ENCODE measurements around the gene DNMT1.

DNMT1 gene

DNA sequence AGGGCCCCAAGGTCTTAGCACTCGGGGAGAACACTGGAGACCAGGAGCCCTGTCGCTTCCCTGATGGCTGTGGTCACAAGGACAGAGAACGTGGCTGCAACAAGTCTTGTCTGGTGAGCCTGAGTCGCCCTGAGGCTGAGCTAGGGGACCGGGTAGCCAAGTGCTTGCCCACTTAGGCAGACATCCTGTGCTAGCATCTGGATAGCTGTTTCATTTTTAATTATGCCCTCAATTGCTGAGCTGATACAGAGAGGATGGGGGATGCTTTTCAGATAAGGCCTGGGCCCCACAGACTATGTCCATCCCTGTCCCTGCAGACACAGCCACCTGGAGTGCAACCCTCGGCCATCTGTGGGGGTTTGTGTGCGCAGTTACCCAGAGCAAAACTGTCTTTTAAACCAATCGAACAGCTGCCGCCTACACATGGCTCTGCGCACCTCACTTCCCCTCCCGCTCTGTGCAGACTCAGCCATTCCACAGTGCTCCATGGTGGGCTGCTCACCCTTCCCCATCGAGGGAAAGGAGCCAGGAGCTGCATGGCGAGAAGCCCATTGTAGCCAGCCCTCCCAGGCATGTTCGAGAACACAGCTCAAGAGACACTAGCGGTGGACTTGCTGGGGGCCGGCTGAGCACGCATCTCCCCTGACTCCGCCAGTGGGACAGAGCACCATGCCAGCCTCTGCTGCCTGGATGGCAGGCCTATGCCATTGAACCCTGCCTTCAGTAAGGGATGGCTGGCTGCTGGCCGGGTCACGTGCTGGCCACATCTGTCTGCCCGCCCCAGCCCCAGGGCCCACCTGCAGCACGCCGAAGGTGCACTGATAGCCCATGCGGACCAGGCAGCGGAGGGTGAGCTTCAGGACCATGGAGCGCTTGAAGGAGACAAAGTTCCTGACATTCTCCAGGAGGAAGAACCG lies 55.6 kb downstream of the DNMT1 start:
- DNase-seq (ENCODE audit: low read depth) = no peak

DNA sequence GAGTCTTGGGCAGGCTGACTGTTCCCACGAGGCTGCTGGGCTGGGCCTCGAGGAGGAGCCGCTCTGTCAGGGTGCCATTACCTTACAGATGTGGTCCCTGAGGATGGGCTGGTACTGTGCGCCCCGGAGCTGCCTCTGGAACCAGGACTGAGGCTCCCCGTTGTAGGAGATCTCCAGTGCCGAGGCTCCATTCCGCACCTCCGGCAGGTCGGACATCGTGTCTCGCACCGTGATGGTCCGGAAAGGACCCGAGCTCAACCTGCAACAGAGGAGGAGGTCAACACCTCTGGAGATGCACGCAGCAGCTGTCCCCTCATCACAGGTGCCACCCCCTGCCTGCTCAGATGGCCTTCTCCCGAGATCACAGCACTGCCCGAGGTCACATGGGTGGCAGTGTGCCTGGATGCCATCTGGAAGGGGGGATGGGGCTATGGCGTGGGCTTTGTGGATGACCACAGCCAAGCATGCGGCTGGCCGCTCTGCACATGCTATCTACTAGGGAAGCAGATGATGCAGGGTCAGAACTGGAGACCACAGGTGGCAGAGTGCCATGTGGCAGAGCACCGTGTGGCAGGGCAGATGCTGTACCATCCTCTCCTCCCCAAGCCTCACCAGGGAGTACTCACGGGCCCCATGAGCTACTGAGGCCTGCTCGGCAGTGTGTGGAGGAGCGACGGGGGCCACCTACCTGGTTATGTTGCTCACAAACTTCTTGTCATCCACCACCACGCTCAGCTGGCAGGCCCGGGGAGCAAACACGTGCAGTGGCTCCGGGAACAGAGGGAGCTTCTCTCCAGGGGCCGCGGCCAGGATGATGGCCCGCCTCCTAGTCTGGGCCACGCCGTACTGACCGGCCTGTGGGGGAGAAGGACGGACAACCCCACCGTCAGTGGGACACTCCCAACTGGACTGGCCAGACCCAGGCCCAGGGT lies 56.7 kb downstream of the DNMT1 start:
- no peak for DNase-seq (ENCODE audit: low read depth)

GRCh38 chr19:10136936-10137335 lies 57.8 kb downstream of the DNMT1 start:
- DNase-seq (ENCODE audit: low read depth) = no peak

DNA sequence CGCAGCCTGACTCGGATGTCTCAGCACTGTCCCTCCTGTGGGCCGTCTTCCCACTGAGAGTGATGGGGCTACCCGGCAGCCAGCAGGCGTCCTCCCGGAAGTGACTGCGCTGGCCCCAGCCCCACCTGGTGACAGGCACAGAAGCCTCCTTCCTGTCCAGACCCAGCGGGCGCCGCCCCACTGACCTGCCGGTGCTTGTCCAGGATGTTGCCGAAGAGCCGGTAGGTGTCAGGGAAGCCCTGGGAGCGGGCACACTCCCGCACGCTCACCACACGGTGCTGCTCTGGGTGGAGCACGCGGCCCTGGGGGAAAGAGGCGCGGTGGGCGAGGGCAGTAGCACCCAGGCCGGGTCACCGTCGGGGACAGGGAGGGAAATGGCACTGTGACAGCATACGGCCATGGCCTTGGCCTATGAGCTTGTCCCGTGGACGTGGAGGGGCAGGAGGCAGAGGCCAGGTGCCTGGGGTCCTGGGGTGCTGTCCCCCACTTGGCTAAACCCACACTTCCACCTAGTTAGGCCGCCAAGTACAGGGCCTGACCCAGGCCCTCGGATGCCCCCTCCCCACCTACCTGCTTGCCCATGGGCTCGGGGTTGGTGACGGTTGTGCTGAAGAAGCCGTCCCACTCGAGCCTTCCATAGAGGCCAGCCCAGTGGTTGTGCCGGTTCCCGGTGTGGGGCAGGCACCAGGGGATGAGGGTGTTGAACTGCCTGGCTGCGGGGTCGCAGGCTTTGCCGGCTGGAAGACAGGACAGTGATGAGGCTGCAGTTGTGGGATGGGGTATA lies 59.0 kb downstream of the DNMT1 start:
- DNase-seq (ENCODE audit: low read depth) = no peak

GRCh38 chr19:10134040-10134439 lies 60.7 kb downstream of the DNMT1 start:
- DNase-seq (ENCODE audit: low read depth) = no peak

DNA sequence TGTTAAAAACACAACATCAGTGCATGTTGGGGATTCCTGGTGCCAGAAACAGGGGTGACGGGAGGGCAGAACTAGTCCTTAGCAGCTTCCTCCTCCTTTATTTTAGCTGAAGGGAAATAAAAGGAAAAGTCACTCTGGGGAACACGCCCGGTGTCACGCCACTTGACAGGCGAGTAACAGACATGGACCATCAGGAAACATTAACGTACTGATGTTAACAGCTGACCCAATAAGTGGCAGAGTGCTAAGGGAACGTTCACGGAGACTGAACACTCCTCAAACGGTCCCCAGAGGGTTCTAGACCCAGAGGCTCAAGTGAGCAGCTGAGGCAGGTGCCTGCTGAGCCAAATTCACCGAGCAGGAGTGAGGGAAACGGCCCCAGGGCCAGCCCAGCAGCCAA lies 61.2 kb downstream of the DNMT1 start:
- DNase-seq (ENCODE audit: low read depth) = no peak

GRCh38 chr19:10132905-10133304 lies 61.8 kb downstream of the DNMT1 start:
- DNase-seq (ENCODE audit: low read depth) = no peak

DNA sequence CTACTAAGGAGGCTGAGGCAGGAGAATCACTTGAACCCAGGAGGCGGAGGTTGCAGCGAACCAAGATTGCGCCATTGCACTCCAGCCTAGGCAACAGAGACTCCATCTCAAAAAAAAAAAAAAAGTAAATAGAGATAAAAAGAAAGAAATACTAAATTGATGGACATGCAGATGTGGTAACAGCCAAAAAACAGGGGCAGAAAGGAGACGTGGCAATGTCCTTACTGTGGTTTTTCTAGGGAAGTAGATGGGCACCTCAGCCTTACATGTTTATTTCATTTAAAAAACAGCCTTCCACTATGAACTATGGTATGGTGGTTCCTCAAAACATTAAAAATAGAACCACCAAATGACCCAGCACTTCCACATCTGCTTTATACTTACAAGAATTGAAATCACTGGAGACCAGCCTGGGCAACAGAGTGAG lies 68.5 kb downstream of the DNMT1 start:
- no peak for DNase-seq (ENCODE audit: low read depth)

- DNase-seq (ENCODE audit: low read depth) = no peak
Observed at GRCh38 chr19:10124429-10124828, 70.3 kb downstream of the DNMT1 start.

- no peak for DNase-seq (ENCODE audit: low read depth)
Observed at GRCh38 chr19:10122045-10122444, 72.7 kb downstream of the DNMT1 start.

GRCh38 chr19:10120538-10121189 lies 74.1 kb downstream of the DNMT1 start:
- no peak for DNase-seq (ENCODE audit: low read depth)

- DNase-seq (ENCODE audit: low read depth) = no peak
Observed at GRCh38 chr19:10118960-10119359, 75.8 kb downstream of the DNMT1 start.

DNA sequence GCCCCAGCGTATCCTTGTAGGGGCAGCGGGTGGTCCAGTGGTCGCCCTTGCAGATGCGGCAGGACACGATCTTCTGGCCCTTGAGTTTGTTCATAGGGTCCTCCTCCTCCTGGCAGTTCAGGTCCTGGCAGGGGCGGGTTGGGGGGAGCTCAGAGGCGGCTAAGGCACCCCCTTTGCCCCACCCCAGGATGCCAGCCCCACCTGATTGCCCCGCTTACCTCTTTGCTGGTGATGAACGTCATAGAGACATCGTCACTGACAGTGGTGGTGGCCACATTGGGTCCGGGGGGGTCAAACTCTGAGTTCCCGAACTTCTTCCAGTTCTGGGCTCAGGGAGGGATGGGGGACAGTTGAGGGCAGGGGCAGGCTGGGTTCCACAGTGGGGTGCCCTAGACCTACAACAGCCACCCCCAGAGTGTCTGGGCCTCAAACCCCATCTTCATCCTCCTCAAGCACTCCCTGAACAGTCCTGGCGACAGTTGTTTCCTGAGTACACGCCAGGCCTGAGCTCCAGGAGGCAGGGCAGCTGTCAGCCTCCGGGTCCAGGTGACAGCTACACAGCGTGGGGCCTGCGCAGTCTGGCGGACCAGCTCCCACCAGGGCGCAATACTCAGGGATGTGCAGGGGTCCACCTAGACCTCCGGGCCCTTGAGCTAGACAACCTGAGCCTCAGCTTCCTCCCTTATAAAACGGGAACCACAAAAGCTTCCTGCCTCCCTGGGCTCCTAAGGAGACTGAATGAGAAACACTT lies 77.7 kb downstream of the DNMT1 start:
- DNase-seq (ENCODE audit: low read depth) = no peak

DNA sequence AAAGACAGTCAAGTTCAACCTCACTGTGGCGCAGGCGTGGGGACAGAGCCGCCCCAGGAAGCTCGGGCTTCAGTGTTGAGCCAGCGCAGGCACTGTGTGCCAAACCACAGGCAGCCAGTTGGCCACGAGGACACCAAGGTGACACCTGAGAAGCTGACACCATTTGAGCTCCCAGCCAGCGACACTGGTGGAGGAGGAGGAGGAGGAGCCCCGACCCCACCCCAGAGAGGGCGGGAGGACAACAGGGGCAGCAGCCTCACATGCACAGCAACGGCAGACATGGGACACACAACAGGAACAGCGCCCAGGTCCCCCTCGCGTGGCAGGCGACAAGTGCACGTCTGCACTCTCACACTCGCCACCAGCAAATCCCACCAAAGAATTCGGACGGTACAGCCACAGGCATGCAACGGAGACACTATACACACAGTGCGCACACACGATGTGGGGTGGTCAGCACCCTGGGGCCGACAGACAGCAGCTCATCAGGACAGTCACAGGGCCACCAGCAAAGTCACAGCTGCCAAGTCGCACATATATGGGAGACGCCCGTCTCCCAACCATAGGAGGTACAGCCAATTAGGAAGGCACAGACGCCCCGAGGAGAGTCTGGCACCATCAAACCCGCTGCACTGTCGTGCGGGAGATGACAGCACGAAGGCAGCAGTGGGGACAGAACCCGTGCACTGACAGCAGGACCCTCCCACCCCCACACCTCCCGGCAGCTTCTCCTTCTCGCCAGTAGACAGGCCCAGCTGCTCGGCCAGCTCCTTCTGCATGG lies 78.5 kb downstream of the DNMT1 start:
- DNase-seq (ENCODE audit: low read depth) = no peak

GRCh38 chr19:10115392-10116084 lies 79.2 kb downstream of the DNMT1 start:
- DNase-seq (ENCODE audit: low read depth) = no peak

- no peak for DNase-seq (ENCODE audit: low read depth)
Observed at GRCh38 chr19:10114651-10115391, 79.9 kb downstream of the DNMT1 start.

- DNase-seq (ENCODE audit: low read depth) = no peak
Observed at GRCh38 chr19:10113964-10114650, 80.6 kb downstream of the DNMT1 start.

- DNase-seq (ENCODE audit: low read depth) = no peak
Observed at GRCh38 chr19:10113592-10113963, 81.2 kb downstream of the DNMT1 start.

Data from stimulated activated CD8-positive, alpha-beta memory T cell treated with anti-CD3 and anti-CD28 coated beads, Interleukin-15, amount 100 ng/mL, for 1 hour (primary cell).